B cell (primary cell): ENCODE results near the gene RNASE7.

ENCODE experiments used
- CTCF ChIP-seq: fragments of 200-600 bp; IDR thresholded peaks from one replicate; pipeline ENCODE4 v1.8.0; 2022; ENCODE audit warnings: antibody characterized with exemption, mild to moderate bottlenecking
- EZH2 ChIP-seq: IDR thresholded peaks from 2 replicates; pipeline ENCODE4 v1.6.1; 2012; ENCODE audit warnings: borderline replicate concordance, low read depth, mild to moderate bottlenecking, moderate library complexity, low read length; ENCODE audit not compliant: insufficient read depth, poor library complexity, severe bottlenecking

DNA sequence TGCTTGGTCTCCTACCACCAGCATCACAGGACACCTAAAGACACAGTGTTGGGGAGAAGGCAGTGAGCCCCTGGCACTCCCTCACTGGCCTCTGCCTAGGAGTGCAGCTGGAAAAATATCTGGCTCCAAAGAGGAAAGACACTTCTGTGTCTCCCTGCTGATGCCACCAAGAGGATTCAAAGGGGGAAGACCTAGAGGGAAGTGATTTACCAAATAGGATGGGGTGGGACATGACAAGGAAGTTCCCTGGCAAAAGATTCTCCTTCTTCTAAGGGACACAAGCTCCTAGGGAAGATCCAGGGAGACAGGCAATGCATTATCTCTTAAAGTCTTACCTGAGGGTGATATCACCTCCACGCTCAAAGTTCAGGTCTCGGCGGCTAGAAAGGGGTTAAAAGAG is 23.4 kb upstream of the RNASE7 start:
- no peak for TF ChIP-seq CTCF
- TF ChIP-seq EZH2 = no peak
